GM19023 (cell line): ENCODE results near the gene KCNN4.
"Not testable (repeated sequence)": the region's sequence is repeated elsewhere in the genome, so short reads cannot be mapped to it uniquely, and the experiment has no call there.

Experiments used
- ATAC-seq: cut with Tn5 transposase; IDR thresholded peaks from one replicate; pipeline ENCODE4 v1.9.1; 2021; ENCODE audit warnings: mild to moderate bottlenecking, moderate library complexity; ENCODE audit not compliant: unreplicated experiment

The KCNN4 gene

GRCh38 chr19:43780706-43781525 lies at the start of gene KCNN4:
Gene KCNN4, minus strand, starts transcription at chr19:43780973. Its CDS starts 112 bp downstream, at chr19:43780861.
- ATAC-seq = no peak

GRCh38 chr19:43826787-43827754 lies 46.3 kb upstream of the KCNN4 start, which contains the start of gene ZNF283:
Gene ZNF283, plus strand, starts transcription at chr19:43827321. Its CDS starts 6,184 bp downstream, at chr19:43833505.
- ATAC-seq = peak; percentile 81

- not testable (repeated sequence) for ATAC-seq
Observed at GRCh38 chr19:43824572-43824971, 43.8 kb upstream of the KCNN4 start.

- not testable (repeated sequence) for ATAC-seq
Observed at GRCh38 chr19:43823856-43824255, 43.1 kb upstream of the KCNN4 start.

- ATAC-seq = no peak
Observed at GRCh38 chr19:43820884-43821215, 40.1 kb upstream of the KCNN4 start.

DNA sequence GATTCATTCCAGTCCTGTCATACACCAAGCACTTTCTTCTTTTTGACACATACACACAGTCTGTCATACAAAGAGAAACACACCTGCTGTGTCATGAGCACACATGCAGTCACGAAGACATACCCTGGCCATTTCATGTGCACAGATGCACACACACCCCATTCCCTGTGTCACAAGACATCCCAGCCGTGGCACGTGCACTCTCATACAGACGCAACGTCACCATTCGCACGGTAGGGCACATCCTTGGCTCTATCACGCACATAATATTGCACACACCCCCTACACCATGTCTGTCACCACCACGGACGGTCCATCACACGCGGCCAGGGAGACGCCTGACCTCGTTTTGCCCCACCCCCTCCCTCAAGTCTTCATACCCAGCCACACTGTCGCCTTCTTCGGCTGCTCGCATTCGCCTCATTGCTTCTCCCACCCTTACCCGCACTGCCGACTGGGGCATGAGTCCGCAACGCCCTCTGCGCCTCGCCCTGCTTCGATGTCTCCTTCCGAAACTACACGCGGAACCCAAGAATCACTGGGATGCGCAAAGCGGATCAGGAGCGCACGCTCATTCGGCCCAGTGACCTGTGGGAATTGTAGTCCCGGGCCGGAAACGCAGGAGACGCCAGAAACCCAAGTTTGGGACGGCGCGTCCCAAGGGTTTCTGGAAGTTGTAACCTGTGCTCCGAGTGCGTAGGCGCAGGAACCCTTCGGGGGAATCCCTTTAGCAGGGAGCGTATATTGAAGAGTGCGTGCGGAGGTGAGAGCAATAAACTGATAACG lies 39.5 kb upstream of the KCNN4 start:
- no peak for ATAC-seq

DNA sequence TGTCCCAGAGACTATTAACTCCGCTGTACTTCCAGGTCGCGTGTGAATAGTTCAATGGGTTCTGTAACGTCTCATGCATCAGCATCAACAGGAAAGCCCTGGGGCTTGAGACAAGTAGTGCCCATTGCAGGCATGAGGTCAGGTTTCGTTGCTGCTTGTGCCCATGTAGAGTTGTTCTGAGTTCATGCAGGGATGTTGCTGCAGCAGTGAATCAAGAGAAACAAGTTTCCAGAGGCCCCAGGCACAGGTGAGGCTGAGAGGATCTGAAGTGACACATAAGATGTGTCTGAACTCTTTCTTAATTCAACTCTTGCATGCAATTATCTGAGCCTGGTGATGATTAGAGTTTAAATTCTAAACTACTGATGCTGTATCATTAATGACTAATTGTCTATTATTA lies 37.7 kb upstream of the KCNN4 start:
- ATAC-seq = no peak

DNA sequence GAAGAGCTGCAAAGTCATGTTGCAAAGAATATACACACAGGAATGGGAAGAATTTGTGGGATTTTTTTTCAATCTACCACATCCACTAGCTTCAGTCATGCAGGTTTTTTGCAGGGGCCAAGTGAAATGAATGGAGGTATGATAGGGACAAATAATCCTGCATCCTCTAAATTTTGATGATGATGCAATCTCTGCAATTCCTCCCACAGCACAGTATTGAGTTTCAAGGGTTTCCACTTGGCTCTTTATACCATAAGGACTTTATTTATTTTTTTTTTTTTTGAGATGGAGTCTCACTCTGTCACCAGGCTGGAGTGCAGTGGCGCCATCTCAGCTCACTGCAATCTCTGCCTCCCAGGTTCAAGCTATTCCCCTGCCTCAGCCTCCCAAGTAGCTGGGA lies 36.7 kb upstream of the KCNN4 start:
- ATAC-seq = not testable (repeated sequence)

DNA sequence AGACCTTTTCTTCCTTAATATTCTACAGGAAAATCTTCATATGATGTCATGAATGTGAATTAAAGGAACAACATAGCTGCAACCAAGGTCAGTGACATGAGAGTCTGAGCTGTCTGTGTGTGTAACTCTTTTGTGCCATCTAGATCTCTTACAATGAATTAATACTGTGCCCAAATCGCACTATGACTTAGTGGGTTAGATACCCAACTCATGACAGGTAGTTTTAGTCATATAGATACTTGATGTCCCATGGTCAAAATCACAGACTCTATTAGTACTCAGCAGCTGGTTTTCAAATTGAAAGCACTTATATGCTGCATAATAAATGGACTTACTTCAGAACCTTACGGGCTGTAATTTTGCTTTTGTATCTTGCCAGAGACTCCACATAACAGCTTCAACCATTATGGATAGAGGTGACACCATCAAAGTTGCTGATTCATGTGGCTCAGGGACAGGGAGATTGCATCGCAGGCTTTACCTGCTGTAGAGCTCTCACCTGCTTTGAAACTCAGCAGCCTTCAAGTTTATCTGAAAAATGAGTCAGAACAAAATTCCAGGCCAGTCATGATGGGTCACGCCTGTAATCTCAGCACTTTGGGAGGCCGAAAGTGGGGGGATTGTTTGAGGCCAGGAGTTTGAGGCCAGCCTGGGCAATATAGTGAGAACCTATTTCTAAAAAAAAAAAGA lies 34.0 kb upstream of the KCNN4 start:
- no peak for ATAC-seq

DNA sequence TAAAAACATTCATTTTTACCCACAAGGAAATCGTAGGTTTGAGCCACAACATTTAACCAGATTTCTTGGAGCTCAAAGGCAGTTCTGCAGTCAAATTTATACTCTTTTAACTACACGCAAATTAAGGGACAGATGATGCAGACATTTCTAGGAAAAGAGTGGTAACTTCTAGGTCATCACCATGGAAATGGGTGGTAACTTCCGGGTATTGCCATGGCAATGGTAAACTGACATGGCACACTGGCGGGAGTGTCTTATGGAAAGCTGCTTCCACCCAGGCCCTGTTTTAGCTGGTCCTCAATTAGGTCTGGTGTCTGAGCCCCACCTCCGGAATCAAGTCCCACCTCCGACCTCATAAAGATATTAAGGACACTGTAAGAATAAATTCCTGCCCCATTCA lies 31.9 kb upstream of the KCNN4 start:
- ATAC-seq = no peak

GRCh38 chr19:43812259-43812658 lies 31.5 kb upstream of the KCNN4 start:
- ATAC-seq = no peak

- ATAC-seq = no peak
Observed at GRCh38 chr19:43811837-43812236, 31.1 kb upstream of the KCNN4 start.

DNA sequence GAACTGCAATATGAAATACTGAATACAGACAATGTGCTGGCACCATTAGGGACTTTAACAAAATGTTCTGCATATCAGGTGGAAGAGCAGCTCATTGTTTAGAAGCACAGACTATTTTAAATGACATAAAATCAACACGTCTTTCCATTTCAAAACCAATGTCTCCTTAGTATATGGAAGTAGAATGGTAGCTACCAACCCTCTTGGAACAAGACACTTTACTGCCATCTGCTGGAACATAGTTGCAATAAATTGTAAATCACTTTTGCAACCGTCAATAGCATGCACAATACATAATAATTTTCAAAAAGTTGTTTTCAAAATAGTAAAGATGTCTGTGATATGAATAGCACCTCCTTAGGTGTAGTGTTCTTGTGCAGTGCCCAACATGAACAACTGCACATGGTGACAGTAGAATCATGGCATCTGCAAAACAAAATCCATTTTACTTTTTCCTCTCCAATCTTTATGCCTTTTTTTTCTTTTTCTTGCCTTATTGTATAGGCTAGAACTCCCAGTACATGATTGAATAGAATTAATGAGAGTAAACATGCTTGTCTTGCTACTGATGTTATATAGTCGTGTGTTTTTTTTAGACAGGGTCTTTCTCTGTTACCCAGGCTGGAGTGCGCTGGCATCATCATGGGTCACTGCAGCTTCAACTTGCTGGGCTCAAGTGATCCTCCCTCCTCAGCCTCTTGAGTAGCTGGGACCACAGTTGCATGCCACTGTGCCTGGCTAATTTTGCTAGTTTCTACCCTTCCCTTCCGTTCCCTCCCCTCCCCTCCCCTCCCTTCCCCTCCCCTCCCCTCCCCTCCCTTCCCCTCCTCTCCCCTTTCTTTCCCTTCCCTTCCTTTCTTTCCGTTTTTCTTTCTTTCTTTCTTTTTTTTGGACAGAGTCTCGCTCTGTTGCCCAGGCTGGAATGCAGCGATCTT lies 29.3 kb upstream of the KCNN4 start:
- ATAC-seq = no peak

GRCh38 chr19:43807651-43808050 lies 26.9 kb upstream of the KCNN4 start:
- ATAC-seq = no peak

DNA sequence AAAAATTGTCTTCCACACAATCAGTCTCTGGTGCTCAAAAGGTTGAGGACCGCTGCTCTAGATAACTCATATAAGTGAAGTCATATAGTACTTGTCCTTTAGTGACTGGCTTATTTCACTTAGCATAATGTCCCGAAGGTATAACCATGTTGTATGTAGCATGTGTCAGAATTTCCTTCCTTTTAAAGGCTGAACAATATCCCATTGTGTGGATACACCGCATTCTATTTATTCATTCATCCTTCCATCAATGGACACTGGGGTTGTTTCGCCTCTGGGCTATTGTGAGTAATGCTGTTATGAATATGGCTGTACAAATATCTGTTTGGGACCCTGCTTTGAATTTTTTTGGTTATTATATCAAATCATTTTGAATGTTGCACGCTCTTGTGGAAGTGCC lies 26.1 kb upstream of the KCNN4 start:
- no peak for ATAC-seq

DNA sequence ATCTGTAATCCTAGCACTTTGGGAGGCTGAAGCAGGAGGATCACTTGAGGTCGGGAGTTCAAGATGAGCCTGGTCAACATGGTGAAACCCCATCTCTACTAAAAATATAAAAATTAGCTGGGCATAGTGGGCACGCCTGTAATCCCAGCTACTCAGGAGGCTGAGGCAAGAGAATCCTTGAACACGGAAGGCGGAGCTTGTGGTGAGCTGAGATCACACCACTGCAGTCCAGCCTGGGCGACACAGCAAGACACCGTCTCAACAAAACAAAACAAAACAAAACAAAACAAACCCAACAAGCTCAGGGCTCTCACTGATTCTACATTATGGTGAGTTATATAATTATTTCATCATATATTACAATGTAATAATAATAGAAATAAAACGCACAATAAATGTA lies 25.6 kb upstream of the KCNN4 start:
- ATAC-seq = not testable (repeated sequence)

- ATAC-seq = no peak
Observed at GRCh38 chr19:43804432-43804831, 23.7 kb upstream of the KCNN4 start.

- no peak for ATAC-seq
Observed at GRCh38 chr19:43802216-43802951, 21.6 kb upstream of the KCNN4 start, which contains the start of gene LYPD5. Gene LYPD5, minus strand, starts transcription at chr19:43802447. Its CDS starts 67 bp downstream, at chr19:43802380.
